Chondrocyte (in vitro differentiated cells): ENCODE data around the gene CRACDL. TPM values are rescaled to one million over a fixed set of nuclear protein-coding genes. Genes with fewer than 3 reads are reported as not detected.
"Not testable (repeated sequence)": the region's sequence is repeated elsewhere in the genome, so short reads cannot be mapped to it uniquely, and the experiment has no call there.

Source experiments
- DNase-seq: peaks from one replicate; pipeline ENCODE4 v3.0.0; 2021; ENCODE audit warnings: mixed read lengths, low spot score
- H3K27ac Mint-ChIP-seq: one replicate; pipeline ENCODE4 v1.8.0; 2021; ENCODE audit warnings: mild to moderate bottlenecking, moderate library complexity, mixed read lengths; ENCODE audit not compliant: unreplicated experiment
- H3K27me3 Mint-ChIP-seq: 2 replicates; pipeline ENCODE4 v1.8.0; 2021; ENCODE audit warnings: low read depth, mixed read lengths
- H3K36me3 Mint-ChIP-seq: 2 replicates; pipeline ENCODE4 v1.8.0; 2021; ENCODE audit warnings: low read depth, mixed read lengths
- H3K4me1 Mint-ChIP-seq: 2 replicates; pipeline ENCODE4 v1.8.0; 2021; ENCODE audit warnings: low read depth, mild to moderate bottlenecking, mixed read lengths
- H3K4me3 Mint-ChIP-seq: one replicate; pipeline ENCODE4 v1.8.0; 2021; ENCODE audit warnings: mild to moderate bottlenecking, moderate library complexity, mixed read lengths; ENCODE audit not compliant: unreplicated experiment
- H3K9me3 Mint-ChIP-seq: 2 replicates; pipeline ENCODE4 v1.8.0; 2021; ENCODE audit warnings: low read depth, mixed read lengths
- CTCF ChIP-seq: fragments of 200-600 bp; sonication (generic); IDR thresholded peaks from 2 replicates; pipeline ENCODE4 v1.5.0; 2021; ENCODE audit warnings: antibody characterized with exemption, mild to moderate bottlenecking, moderate library complexity
- total RNA-seq: library from RNA; stranded (reverse); gene quantifications from 3 replicates; pipeline ENCODE4 v1.2.1, GENCODE V29; 2021

CRACDL gene
- total RNA-seq, 1 donor from 2014 or later: 17.0 TPM

- peaks cover 4% of the 10 kb centered on the region for H3K27me3 Mint-ChIP-seq
- no peaks in the 10 kb centered on the region for H3K4me1 Mint-ChIP-seq
- H3K27ac Mint-ChIP-seq: no peak overlapping the region
- no peaks in the 10 kb centered on the region for H3K9me3 Mint-ChIP-seq
- TF ChIP-seq CTCF: no peak
- H3K4me3 Mint-ChIP-seq: no peak overlapping the region
- DNase-seq: no peak
- peaks cover 9% of the 10 kb centered on the region for H3K36me3 Mint-ChIP-seq
Measured at GRCh38 chr2:98901702-98902101, 34.3 kb downstream of the CRACDL start.

DNA sequence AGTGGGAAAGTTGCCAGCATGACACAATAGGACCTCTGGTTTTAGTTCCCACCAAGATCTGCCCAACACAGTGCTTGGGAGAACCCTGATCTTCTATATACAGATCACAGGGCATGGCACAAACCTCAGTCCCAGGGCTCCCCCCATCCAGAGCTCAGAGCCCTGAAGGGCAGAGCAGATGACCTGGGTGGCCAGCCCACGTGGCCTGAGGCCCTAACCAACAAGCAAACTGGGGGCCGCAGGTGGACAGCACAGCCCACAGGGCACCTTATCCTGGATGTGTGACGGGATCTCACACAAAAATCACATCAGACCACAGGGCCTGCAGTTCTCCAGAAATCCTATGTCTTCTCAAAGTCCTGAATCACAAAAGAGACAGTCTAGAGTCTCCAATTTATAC lies 34.7 kb downstream of the CRACDL start:
- Mint-ChIP-seq H3K27me3 (peaks cover 4% of the 10 kb centered on the region), H3K9me3 (no peaks in the 10 kb centered on the region), H3K4me3 (no peak overlapping the region), H3K27ac (no peak overlapping the region), H3K4me1 (no peaks in the 10 kb centered on the region), H3K36me3 (peaks cover 9% of the 10 kb centered on the region)
- DNase-seq: no peak
- TF ChIP-seq CTCF: no peak

GRCh38 chr2:98900721-98901120 lies 35.3 kb downstream of the CRACDL start:
- H3K27me3 Mint-ChIP-seq: peaks cover 4% of the 10 kb centered on the region
- no peak for DNase-seq
- H3K27ac Mint-ChIP-seq: no peak overlapping the region
- peaks cover 13% of the 10 kb centered on the region for H3K36me3 Mint-ChIP-seq
- H3K4me3 Mint-ChIP-seq: no peak overlapping the region
- no peak for TF ChIP-seq CTCF
- H3K4me1 Mint-ChIP-seq: peaks cover 4% of the 10 kb centered on the region
- H3K9me3 Mint-ChIP-seq: no peaks in the 10 kb centered on the region

GRCh38 chr2:98899703-98900078 lies 36.3 kb downstream of the CRACDL start:
- peaks cover 16% of the 10 kb centered on the region for H3K36me3 Mint-ChIP-seq
- not testable (repeated sequence) for DNase-seq, H3K4me3 Mint-ChIP-seq, H3K27ac Mint-ChIP-seq, H3K27me3 Mint-ChIP-seq, H3K9me3 Mint-ChIP-seq, H3K4me1 Mint-ChIP-seq

DNA sequence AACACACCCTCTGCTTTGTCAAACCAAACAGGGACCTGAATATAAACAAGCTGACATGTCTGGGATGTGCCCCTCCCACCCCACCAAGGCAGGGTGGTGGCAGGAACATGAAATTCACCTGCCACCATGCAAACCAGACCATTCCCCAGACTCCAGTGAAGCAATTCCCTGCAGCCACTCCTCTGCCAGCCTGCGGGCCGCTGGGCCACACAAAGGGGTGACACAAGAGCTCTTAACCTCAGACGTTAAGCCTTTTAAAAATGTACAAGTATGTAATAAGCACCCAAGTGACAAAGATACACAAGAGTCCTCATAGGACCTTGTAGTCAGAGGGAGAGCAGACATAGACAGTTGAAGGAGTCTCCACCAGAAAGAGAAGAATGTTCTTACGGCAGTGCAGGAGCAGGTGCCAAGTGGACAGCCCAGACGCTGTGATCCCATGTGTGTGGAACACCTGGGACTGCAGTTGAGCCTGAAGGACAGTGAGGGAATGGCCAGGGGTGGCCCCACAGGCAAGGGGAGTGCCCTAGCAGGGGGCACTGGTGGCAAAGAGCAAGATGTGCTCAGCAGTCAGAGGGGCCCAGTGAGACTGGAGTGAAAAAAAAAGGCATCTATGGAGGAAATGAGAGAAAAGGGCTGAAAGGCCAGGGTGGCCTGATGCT lies 36.9 kb downstream of the CRACDL start:
- no peak overlapping the region for H3K27ac Mint-ChIP-seq
- H3K27me3 Mint-ChIP-seq: peaks cover 4% of the 10 kb centered on the region
- no peaks in the 10 kb centered on the region for H3K9me3 Mint-ChIP-seq

More for the DNA sequence above, 36.9 kb downstream of the CRACDL start:
- H3K36me3 Mint-ChIP-seq: peaks cover 15% of the 10 kb centered on the region
- H3K4me1 Mint-ChIP-seq: peaks cover 4% of the 10 kb centered on the region
- no peak for DNase-seq
- no peak for TF ChIP-seq CTCF
- H3K4me3 Mint-ChIP-seq: no peak overlapping the region
